ENCODE results near the gene MAGEB17.

The MAGEB17 gene

GRCh38 chrX:16167181-16167580 is at the start of gene MAGEB17:
MAGEB17 (plus strand) TSS chrX:16167481; CDS start chrX:16170383, 2,902 bp downstream.
- no peak for TF ChIP-seq CTCF (IDR thresholded peaks at IDR 0.05)

GRCh38 chrX:16119353-16120220 is 47.7 kb upstream of the MAGEB17 start:
- no peak for TF ChIP-seq CTCF (IDR thresholded peaks at IDR 0.05)

GRCh38 chrX:16120431-16120830 is 46.9 kb upstream of the MAGEB17 start:
- no peak for TF ChIP-seq CTCF (IDR thresholded peaks at IDR 0.05)

- peak; percentile 62 for TF ChIP-seq CTCF (IDR thresholded peaks at IDR 0.05)
Observed at GRCh38 chrX:16123222-16123786, 44.0 kb upstream of the MAGEB17 start, which contains the start of gene GRPR. GRPR (plus strand) TSS chrX:16123565; CDS start chrX:16123954, 389 bp downstream.

- no peak for TF ChIP-seq CTCF (IDR thresholded peaks at IDR 0.05)
Observed at GRCh38 chrX:16124201-16124600, 43.1 kb upstream of the MAGEB17 start.

- TF ChIP-seq CTCF (IDR thresholded peaks at IDR 0.05) = no peak
Observed at GRCh38 chrX:16125520-16126149, 41.6 kb upstream of the MAGEB17 start.

GRCh38 chrX:16130707-16131106 is 36.6 kb upstream of the MAGEB17 start:
- no peak for TF ChIP-seq CTCF (IDR thresholded peaks at IDR 0.05)

All from LNCAP (cell line).